GM18520 (cell line): ENCODE data around the gene IZUMO4.
"Not testable (repeated sequence)": the region's sequence is repeated elsewhere in the genome, so short reads cannot be mapped to it uniquely, and the experiment has no call there.

Source experiments
- ATAC-seq: cut with Tn5 transposase; IDR thresholded peaks from one replicate; pipeline ENCODE4 v1.9.1; 2021; ENCODE audit not compliant: unreplicated experiment

Gene IZUMO4

GRCh38 chr19:2080336-2080988 lies 16.3 kb upstream of the IZUMO4 start:
- ATAC-seq, result no peak

- ATAC-seq, result no peak
Measured at GRCh38 chr19:2081873-2082810, 14.6 kb upstream of the IZUMO4 start.

DNA sequence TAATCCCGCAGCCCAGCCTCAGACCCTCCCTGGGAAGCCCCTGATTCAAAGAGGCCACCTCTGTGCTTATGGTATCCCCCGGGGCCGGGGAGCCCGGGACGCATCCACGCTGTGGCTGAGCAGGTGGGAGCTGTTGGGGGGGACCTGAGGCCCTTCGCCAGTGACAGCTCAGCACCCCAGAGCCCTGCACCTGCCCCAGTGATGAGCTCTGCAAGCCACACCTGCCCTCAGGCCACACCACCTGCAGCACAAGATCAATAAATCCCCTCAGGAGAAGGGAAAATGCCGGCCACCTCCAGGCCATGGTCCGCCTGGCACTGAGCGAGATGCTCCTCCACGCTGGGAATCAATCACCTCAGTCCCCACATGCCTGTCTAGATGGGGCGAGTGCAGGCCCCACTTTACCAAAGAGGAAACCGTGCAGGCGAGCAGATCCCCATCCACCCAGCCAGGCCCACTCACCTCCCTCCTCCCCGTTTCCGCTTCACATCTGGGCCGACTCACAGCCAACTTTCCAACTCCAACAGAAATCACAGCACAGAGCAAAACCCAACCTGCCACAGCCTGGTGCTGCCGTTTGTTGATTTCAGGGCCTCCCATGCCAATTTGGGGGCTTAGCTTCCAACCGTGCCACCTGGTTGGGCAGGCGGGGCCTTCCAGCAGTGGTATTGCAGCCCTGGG lies 13.4 kb upstream of the IZUMO4 start:
- no peak for ATAC-seq

- peak; percentile 27 for ATAC-seq
Measured at GRCh38 chr19:2084993-2085720, 11.6 kb upstream of the IZUMO4 start.

DNA sequence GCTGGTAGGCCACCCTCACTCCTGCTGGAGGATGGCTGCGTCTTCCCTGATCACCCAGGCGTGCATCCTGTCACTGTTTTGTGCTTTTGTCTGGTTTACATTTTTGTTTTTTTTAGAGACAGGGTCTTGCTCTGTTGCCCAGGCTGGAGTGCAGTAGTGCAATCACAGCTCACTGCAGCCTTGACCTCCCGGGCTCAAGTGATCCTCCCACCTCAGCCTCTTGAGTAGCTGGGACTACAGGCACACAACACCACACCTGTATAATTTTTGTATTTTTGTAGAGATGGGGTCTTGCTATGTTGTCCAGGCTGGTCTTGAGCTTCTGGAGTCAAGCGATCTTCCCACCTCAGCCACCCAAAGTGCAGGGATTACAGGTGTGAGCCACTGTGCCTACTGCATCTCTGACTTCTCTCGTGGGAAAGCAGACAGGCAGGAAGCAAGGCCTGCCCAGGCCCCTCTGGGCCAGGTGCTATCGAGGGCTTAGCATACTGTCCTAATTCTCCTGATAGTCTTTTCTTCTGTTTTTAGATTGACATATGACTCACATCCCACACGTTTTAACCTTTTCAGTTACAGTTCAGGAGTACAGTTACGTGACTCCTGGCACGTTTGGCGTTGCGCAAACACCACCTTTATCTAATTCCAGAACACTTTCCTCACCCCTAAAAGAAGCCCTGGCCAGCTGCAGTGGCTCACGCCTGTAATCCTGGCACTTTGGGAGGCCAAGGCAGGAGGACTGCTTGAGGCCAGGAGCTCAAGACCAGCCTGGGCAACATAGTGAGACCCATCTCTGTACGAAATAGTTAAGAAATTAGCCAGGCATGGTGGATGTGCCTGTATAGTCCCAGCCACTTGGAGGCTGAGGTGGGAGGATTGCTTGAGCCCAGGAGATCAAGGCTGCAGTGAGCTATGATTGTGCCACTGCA lies 9.8 kb upstream of the IZUMO4 start:
- not testable (repeated sequence) for ATAC-seq

- no peak for ATAC-seq
Measured at GRCh38 chr19:2087621-2088100, 9.1 kb upstream of the IZUMO4 start.

DNA sequence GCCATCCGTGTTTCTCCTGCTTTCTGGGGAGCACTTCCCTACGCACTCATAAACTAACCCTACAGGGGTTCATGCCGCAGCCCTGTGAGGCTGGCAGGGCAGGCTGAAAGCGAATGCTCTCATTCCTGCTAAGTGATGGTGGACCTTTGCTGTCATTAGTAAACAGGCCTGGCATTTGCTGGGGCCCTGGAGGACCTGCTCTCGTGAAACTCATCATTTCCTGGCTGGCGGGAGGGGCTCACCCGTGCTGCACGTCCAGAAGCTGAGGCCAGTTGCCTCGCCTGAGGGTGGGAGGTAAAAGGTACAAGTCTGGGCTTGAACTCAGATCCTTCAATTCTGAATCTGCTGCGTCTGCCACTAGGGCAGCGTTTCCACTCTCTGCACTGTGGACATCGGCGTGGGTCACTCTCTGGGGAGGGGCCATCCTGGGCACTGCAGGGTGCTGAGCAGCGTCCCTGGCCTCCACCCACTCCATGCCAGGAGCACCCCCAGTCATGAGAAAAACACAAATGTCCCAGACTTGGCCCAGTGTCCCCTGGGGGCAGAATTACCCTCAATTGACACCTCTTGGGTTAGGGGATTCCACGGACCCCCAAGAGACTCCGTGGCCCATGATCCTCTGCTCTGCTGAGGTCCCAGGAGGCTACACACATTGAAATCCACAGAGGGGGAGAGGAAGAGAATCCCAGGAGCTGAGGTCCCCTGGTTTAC lies 7.6 kb upstream of the IZUMO4 start:
- ATAC-seq, result no peak

- ATAC-seq, result no peak
Measured at GRCh38 chr19:2089727-2090053, 7.0 kb upstream of the IZUMO4 start.

- ATAC-seq, result not testable (repeated sequence)
Measured at GRCh38 chr19:2091926-2092525, 4.7 kb upstream of the IZUMO4 start.

DNA sequence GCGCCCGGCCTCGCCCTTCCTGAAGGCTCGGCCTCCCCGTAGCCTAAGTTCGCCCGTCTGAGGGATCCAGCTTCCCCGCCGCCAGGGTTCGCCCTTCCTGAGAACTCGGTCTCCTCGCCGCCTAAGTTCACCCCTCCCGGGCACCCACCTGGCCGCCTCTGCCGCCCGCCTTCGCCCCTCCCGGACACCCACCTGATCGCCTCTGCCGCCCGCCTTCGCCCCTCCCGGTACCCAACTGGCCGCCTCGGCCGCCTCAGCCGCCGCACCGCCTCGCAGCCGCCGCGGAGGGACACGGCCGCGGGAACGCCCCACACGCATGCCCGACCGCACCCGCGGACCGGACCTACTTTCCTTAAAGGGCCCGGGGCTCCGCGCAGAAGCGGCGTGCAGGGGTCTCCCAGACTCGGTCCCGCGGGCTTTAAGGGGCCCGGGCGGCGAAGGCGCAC lies 658 bp upstream of the IZUMO4 start, which contains the start of gene MOB3A:
TSS of gene MOB3A (minus strand) at position 293 of the 446 bp plus-strand sequence. CDS start 17,766 bp downstream, outside the sequence.
- peak; percentile 30 for ATAC-seq

GRCh38 chr19:2097203-2097885 lies 629 bp downstream of the IZUMO4 start:
- ATAC-seq, result no peak

DNA sequence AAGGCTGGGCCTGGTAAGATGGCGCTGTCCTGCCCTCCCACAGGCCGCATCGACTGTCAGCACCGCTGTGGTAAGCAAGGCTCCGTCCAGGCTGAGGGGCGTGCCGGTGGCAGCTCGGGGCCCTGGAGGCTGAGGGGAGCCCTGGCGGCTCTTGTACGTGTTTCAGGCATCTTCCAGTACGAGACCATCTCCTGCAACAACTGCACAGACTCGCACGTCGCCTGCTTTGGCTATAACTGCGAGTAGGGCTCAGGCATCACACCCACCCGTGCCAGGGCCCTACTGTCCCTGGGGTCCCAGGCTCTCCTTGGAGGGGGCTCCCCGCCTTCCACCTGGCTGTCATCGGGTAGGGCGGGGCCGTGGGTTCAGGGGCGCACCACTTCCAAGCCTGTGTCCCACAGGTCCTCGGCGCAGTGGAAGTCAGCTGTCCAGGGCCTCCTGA lies 1.2 kb downstream of the IZUMO4 start:
- no peak for ATAC-seq

DNA sequence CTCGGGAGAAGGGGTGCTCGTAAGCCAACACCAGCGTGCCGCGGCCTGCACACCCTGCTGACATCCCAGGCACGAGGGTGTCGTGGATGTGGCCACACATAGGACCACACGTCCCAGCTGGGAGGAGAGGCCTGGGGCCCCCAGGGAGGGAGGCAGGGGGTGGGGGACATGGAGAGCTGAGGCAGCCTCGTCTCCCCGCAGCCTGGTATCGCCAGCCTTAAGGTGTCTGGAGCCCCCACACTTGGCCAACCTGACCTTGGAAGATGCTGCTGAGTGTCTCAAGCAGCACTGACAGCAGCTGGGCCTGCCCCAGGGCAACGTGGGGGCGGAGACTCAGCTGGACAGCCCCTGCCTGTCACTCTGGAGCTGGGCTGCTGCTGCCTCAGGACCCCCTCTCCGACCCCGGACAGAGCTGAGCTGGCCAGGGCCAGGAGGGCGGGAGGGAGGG lies 2.4 kb downstream of the IZUMO4 start:
- no peak for ATAC-seq

- no peak for ATAC-seq
Measured at GRCh38 chr19:2099937-2100718, 3.4 kb downstream of the IZUMO4 start.

DNA sequence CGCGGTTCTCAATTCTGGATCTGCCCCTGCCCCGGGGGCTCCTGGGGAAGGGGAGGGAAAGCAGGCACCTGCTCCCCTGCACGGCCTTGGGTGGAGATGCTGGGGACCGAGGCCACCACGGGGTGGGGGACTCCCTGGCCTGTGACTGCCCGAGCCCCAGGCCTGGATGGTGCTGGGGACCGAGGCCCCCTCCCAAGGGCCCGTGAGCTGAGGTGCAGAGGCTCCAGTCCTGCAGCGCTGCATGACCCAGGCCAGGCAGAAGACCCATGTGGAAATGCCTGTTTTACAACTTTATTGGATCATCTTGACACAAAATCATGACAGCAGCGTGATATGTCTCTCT lies 4.0 kb downstream of the IZUMO4 start:
- ATAC-seq, result no peak

- ATAC-seq, result no peak
Measured at GRCh38 chr19:2101417-2102335, 5.0 kb downstream of the IZUMO4 start.
